ENCODE results near the gene ATP1B3.

GRCh38 chr3:141851411-141851810 lies 25.0 kb upstream of the ATP1B3 start:
- TF ChIP-seq GATA3 (IDR thresholded peaks at IDR 0.05; ENCODE audit: low read depth, low read length) (no peak), GATA2 (IDR thresholded peaks at IDR 0.05; ENCODE audit: low read depth, low read length) (no peak)

All from SH-SY5Y (cell line).